WTC11 (cell line): ENCODE results near the gene ALG8. TPM values are rescaled to one million over a fixed set of nuclear protein-coding genes. Genes with fewer than 3 reads are reported as not detected.

Source experiments
- ATAC-seq: fragments of 200-7000 bp; cut with Tn5 transposase; 2 replicates; pipeline ENCODE4 v1.10.0; 2021; ENCODE audit warnings: mild to moderate bottlenecking, moderate library complexity
- CTCF ChIA-PET: fragments of 300-600 bp; sonication (Branson Sonifier 250); formaldehyde crosslinking; loops from one replicate; lab custom pipeline; 2021; ENCODE audit warnings: antibody characterized with exemption; lab: Charles Lee
- POLR2A ChIA-PET: fragments of 350-600 bp; sonication (Branson Sonifier 250); formaldehyde crosslinking; loops from one replicate; lab custom pipeline; 2021; ENCODE audit warnings: antibody characterized with exemption; lab: Charles Lee
- DNase-seq: peaks from one replicate; pipeline ENCODE4 v3.0.0; 2021; ENCODE audit warnings: low spot score
- H3K27ac Mint-ChIP-seq: 2 replicates; pipeline ENCODE4 v1.8.0; 2021; ENCODE audit warnings: mixed read lengths
- H3K27me3 Mint-ChIP-seq: 2 replicates; pipeline ENCODE4 v1.8.0; 2021; ENCODE audit warnings: low read depth, mild to moderate bottlenecking, moderate library complexity, mixed read lengths
- H3K36me3 Mint-ChIP-seq: 2 replicates; pipeline ENCODE4 v1.8.0; 2021; ENCODE audit warnings: mixed read lengths
- H3K4me1 Mint-ChIP-seq: 2 replicates; pipeline ENCODE4 v1.8.0; 2022; ENCODE audit warnings: mixed read lengths
- H3K4me3 Mint-ChIP-seq: 2 replicates; pipeline ENCODE4 v1.8.0; 2021; ENCODE audit warnings: mild to moderate bottlenecking, moderate library complexity, mixed read lengths
- H3K9me3 Mint-ChIP-seq: 2 replicates; pipeline ENCODE4 v1.8.0; 2021; ENCODE audit warnings: mixed read lengths
- ARID4B ChIP-seq: sonication (generic); formaldehyde crosslinking; IDR thresholded peaks from 2 replicates; pipeline ENCODE4 v1.8.0; 2023; ENCODE audit warnings: missing genetic modification reagents, mild to moderate bottlenecking, borderline replicate concordance
- ATF3 ChIP-seq: sonication (generic); formaldehyde crosslinking; conservative IDR thresholded peaks from 2 replicates; pipeline ENCODE4 v1.8.1; 2022; ENCODE audit warnings: mild to moderate bottlenecking, missing genetic modification reagents
- ATF6 ChIP-seq: sonication (generic); formaldehyde crosslinking; IDR thresholded peaks from 2 replicates; pipeline ENCODE4 v1.8.1; 2023; ENCODE audit warnings: mild to moderate bottlenecking, missing genetic modification reagents
- FOXP4 ChIP-seq: sonication (generic); formaldehyde crosslinking; IDR thresholded peaks from 2 replicates; pipeline ENCODE4 v1.8.0; 2022; ENCODE audit warnings: mild to moderate bottlenecking, missing genetic modification reagents
- GRHL2 ChIP-seq: fragments of 250-450 bp; sonication (Bioruptor Pico); IDR thresholded peaks from 2 replicates; pipeline ENCODE4 v1.8.0; 2022; ENCODE audit warnings: mild to moderate bottlenecking, moderate library complexity; ENCODE audit not compliant: insufficient replicate concordance, severe bottlenecking
- HMGXB4 ChIP-seq: sonication (generic); formaldehyde crosslinking; IDR thresholded peaks from 2 replicates; pipeline ENCODE4 v1.8.1; 2023; ENCODE audit warnings: mild to moderate bottlenecking, moderate library complexity, missing genetic modification reagents
- MXD4 ChIP-seq: fragments of 250-450 bp; sonication (Bioruptor Pico); IDR thresholded peaks from 2 replicates; pipeline ENCODE4 v1.8.0; 2021; ENCODE audit warnings: mild to moderate bottlenecking, moderate library complexity, borderline replicate concordance
- PRRX2 ChIP-seq: fragments of 250-450 bp; sonication (Bioruptor Pico); IDR thresholded peaks from 2 replicates; pipeline ENCODE4 v1.8.0; 2021; ENCODE audit warnings: mild to moderate bottlenecking
- ZNF138 ChIP-seq: sonication (generic); formaldehyde crosslinking; conservative IDR thresholded peaks from 2 replicates; pipeline ENCODE4 v1.8.1; 2022; ENCODE audit warnings: mild to moderate bottlenecking, moderate library complexity, missing genetic modification reagents
- ZNF232 ChIP-seq: sonication (generic); formaldehyde crosslinking; IDR thresholded peaks from 2 replicates; pipeline ENCODE4 v1.8.0; 2022; ENCODE audit warnings: mild to moderate bottlenecking, missing genetic modification reagents
- total RNA-seq: library from RNA; stranded (reverse); gene quantifications from 3 replicates; pipeline ENCODE4 v1.2.3, GENCODE V29; 2021

Gene ALG8
- total RNA-seq, 1 experiment from 2014 or later, result 63.8 TPM

GRCh38 chr11:78100676-78101472 is 38.6 kb downstream of the ALG8 start:
- H3K4me3 Mint-ChIP-seq, result no peak overlapping the region

GRCh38 chr11:78100261-78100660 is 39.2 kb downstream of the ALG8 start:
- CTCF ChIA-PET, result no interaction called here

More at GRCh38 chr11:78100676-78101472, 38.6 kb downstream of the ALG8 start:
- ChIA-PET POLR2A (no interaction called here), CTCF (no interaction called here)
- no peak for DNase-seq
- no peaks in the 10 kb centered on the region for H3K4me1 Mint-ChIP-seq
- ATAC-seq, result no peak
- H3K27me3 Mint-ChIP-seq, result no peaks in the 10 kb centered on the region
- no peak overlapping the region for H3K27ac Mint-ChIP-seq
- no peaks in the 10 kb centered on the region for H3K9me3 Mint-ChIP-seq
- peaks cover 44% of the 10 kb centered on the region for H3K36me3 Mint-ChIP-seq
- no peak for TF ChIP-seq HMGXB4 (CRISPR knock-in tag)
- no peak for TF ChIP-seq FOXP4 (CRISPR knock-in tag)
- TF ChIP-seq PRRX2 (CRISPR knock-in tag), result no peak
- no peak for TF ChIP-seq MXD4
- no peak for TF ChIP-seq ZNF138 (CRISPR knock-in tag)
- TF ChIP-seq ATF3 (CRISPR knock-in tag), result no peak
- TF ChIP-seq, all 79 proteins: peak for 0

More at GRCh38 chr11:78100261-78100660, 39.2 kb downstream of the ALG8 start:
- no peak overlapping the region for H3K4me3 Mint-ChIP-seq
- POLR2A ChIA-PET, result no interaction called here
- TF ChIP-seq ZNF232 (CRISPR knock-in tag), result no peak
- TF ChIP-seq GRHL2, result no peak
- no peak for TF ChIP-seq ATF6 (CRISPR knock-in tag)
- no peak for TF ChIP-seq ARID4B (CRISPR knock-in tag)
- DNase-seq, result no peak
- no peaks in the 10 kb centered on the region for H3K9me3 Mint-ChIP-seq
- H3K36me3 Mint-ChIP-seq, result peaks cover 42% of the 10 kb centered on the region
- ATAC-seq, result no peak
- no peak overlapping the region for H3K27ac Mint-ChIP-seq
- H3K4me1 Mint-ChIP-seq, result no peaks in the 10 kb centered on the region
- no peaks in the 10 kb centered on the region for H3K27me3 Mint-ChIP-seq
